HepG2 (cell line): ENCODE results near the gene CCDC77. TPM values are rescaled to one million over a fixed set of nuclear protein-coding genes. Genes with fewer than 3 reads are reported as not detected.

ENCODE experiments used
- ATAC-seq: fragments of 200-7000 bp; cut with Tn5 transposase; 3 replicates; pipeline ENCODE4 v1.9.1; 2020; ENCODE audit warnings: mild to moderate bottlenecking, moderate library complexity
- BruUV-seq: library from RNA; stranded (reverse); fragments of 400-500 nt; replicated peaks from 2 replicates; lab custom pipeline; 2021; lab: Mats Ljungman, UMichigan
- CTCF ChIA-PET: fragments of 300-600 bp; formaldehyde crosslinking; extraction: SDS; loops from one replicate; lab custom pipeline; 2021; ENCODE audit warnings: low total read pairs, inconsistent platforms, low intra/inter-chr PET ratio; lab: Yijun Ruan, JAX
- POLR2A ChIA-PET: fragments of 350-600 bp; sonication (Branson Sonifier 250); formaldehyde crosslinking; loops from one replicate; lab custom pipeline; 2020; ENCODE audit warnings: antibody characterized with exemption, inconsistent platforms; lab: Yijun Ruan, JAX
- DNase-seq: peaks from one replicate; pipeline ENCODE4 v3.0.0-alpha.2; 2015; ENCODE audit warnings: low spot score
- FAIRE-seq: peaks from 3 replicates; lab custom pipeline; 2011; peaks lifted over from hg19 to GRCh38; lab: Jason Lieb, UNC
- H2AFZ ChIP-seq: one replicate; pipeline ENCODE4 v1.6.1; 2011; ENCODE audit warnings: low read length, inconsistent platforms
- H3K27ac ChIP-seq: fragments of 300-600 bp; 3 replicates; pipeline ENCODE4 v1.8.0; 2011; ENCODE audit warnings: mixed run types, mild to moderate bottlenecking, mixed read lengths, low read length, inconsistent platforms; ENCODE audit not compliant: insufficient read depth; ENCODE audit errors: extremely low read length
- H3K27me3 ChIP-seq, 2 experiments: fragments of 200-600 bp in 1 of 2; 2 replicates in 1 of 2; 3 replicates in 1 of 2; pipeline versions ENCODE4 v1.6.0 to v1.8.0; 2011; ENCODE audit warnings: low read length in 2 of 2, mild to moderate bottlenecking in 2 of 2, moderate library complexity in 2 of 2, inconsistent platforms in 1 of 2; ENCODE audit not compliant: insufficient read depth in 2 of 2, control insufficient read depth in 1 of 2
- H3K36me3 ChIP-seq, 2 experiments: fragments of 200-600 bp in 1 of 2; replicated peaks in 1 of 2; 2 replicates in 1 of 2; 3 replicates in 1 of 2; pipeline versions ENCODE4 v1.5.1 to v1.8.0; 2011; ENCODE audit warnings: low read length in 2 of 2, inconsistent platforms in 1 of 2; ENCODE audit not compliant: insufficient read depth in 2 of 2, control insufficient read depth in 1 of 2
- H3K4me1 ChIP-seq: 2 replicates; pipeline ENCODE4 v1.5.1; 2012; ENCODE audit warnings: low read length, inconsistent platforms; ENCODE audit not compliant: insufficient read depth
- H3K4me2 ChIP-seq: 2 replicates; pipeline ENCODE4 v1.6.0; 2011; ENCODE audit warnings: low read depth, low read length, inconsistent platforms
- H3K4me3 ChIP-seq, 3 experiments: fragments of 200-600 bp in 1 of 3; sonication (generic), shearing (Covaris generic) in 1 of 3; replicated peaks in 1 of 3; 2 replicates each; pipeline ENCODE4 v1.5.1; 2011 to 2016; ENCODE audit warnings: low read length in 3 of 3, inconsistent platforms in 2 of 3, low read depth in 2 of 3, mild to moderate bottlenecking in 2 of 3, control low read depth in 1 of 3, mixed read lengths in 1 of 3; ENCODE audit not compliant: insufficient read depth in 1 of 3
- H3K79me2 ChIP-seq: one replicate; pipeline ENCODE4 v1.6.1; 2011; ENCODE audit warnings: low read length, inconsistent platforms; ENCODE audit not compliant: insufficient read depth
- H3K9ac ChIP-seq: 2 replicates; pipeline ENCODE4 v1.6.0; 2011; ENCODE audit warnings: mild to moderate bottlenecking, low read depth, low read length, inconsistent platforms; ENCODE audit not compliant: insufficient read depth
- H3K9me3 ChIP-seq: 2 replicates; pipeline ENCODE4 v1.5.1; 2012; ENCODE audit warnings: mild to moderate bottlenecking, low read length
- H4K20me1 ChIP-seq: 2 replicates; pipeline ENCODE4 v1.6.0; 2011; ENCODE audit warnings: inconsistent platforms, mild to moderate bottlenecking, low read length, moderate library complexity; ENCODE audit not compliant: insufficient read depth
- EEA1 ChIP-seq: sonication (generic); formaldehyde crosslinking; IDR thresholded peaks from 2 replicates; pipeline ENCODE4 v1.5.1; 2020; ENCODE audit warnings: mild to moderate bottlenecking, missing genetic modification reagents, borderline replicate concordance
- MYC ChIP-seq: sonication (generic); formaldehyde crosslinking; IDR thresholded peaks from 2 replicates; pipeline ENCODE4 v1.9.0; 2021; ENCODE audit warnings: missing genetic modification reagents, borderline replicate concordance
- NFKBIZ ChIP-seq: IDR thresholded peaks from 2 replicates; pipeline ENCODE4 v1.6.1; 2018; ENCODE audit warnings: missing genetic modification reagents, missing compliant biosample characterization
- PAWR ChIP-seq: sonication (generic); formaldehyde crosslinking; IDR thresholded peaks from 2 replicates; pipeline ENCODE4 v1.4.0; 2020; ENCODE audit warnings: missing genetic modification reagents, mild to moderate bottlenecking, borderline replicate concordance
- PHF8 ChIP-seq: sonication (generic); formaldehyde crosslinking; IDR thresholded peaks from 2 replicates; pipeline ENCODE4 v1.5.0; 2020; ENCODE audit warnings: missing genetic modification reagents
- RBAK ChIP-seq: sonication (generic); formaldehyde crosslinking; IDR thresholded peaks from 2 replicates; pipeline ENCODE4 v1.5.1; 2020; ENCODE audit warnings: mild to moderate bottlenecking, missing genetic modification reagents
- RXRA ChIP-seq: sonication (generic); formaldehyde crosslinking; IDR thresholded peaks from 2 replicates; pipeline ENCODE4 v1.5.1; 2020; ENCODE audit warnings: missing genetic modification reagents
- SMAD3 ChIP-seq: sonication (generic); formaldehyde crosslinking; IDR thresholded peaks from 2 replicates; pipeline ENCODE4 v1.4.0; 2020; ENCODE audit warnings: missing genetic modification reagents
- ZFP36L2 ChIP-seq: sonication (generic); formaldehyde crosslinking; IDR thresholded peaks from 2 replicates; pipeline ENCODE4 v1.4.0; 2020; ENCODE audit warnings: missing genetic modification reagents
- ZFYVE20 ChIP-seq: sonication (generic); formaldehyde crosslinking; IDR thresholded peaks from 2 replicates; pipeline ENCODE4 v1.8.0; 2023; ENCODE audit warnings: low read depth, mild to moderate bottlenecking, moderate library complexity, missing genetic modification reagents, borderline replicate concordance
- ZKSCAN8 ChIP-seq: IDR thresholded peaks from 2 replicates; pipeline ENCODE4 v1.6.1; 2016; ENCODE audit warnings: borderline replicate concordance, missing genetic modification reagents, missing compliant biosample characterization
- ZNF276 ChIP-seq: sonication (generic); formaldehyde crosslinking; IDR thresholded peaks from 2 replicates; pipeline ENCODE4 v1.4.0; 2020; ENCODE audit warnings: mild to moderate bottlenecking, low read depth, missing genetic modification reagents
- ZNF33B ChIP-seq: sonication (generic); formaldehyde crosslinking; IDR thresholded peaks from 2 replicates; pipeline ENCODE4 v1.5.1; 2020; ENCODE audit warnings: mild to moderate bottlenecking, missing genetic modification reagents
- ZNF563 ChIP-seq: sonication (generic); formaldehyde crosslinking; IDR thresholded peaks from 2 replicates; pipeline ENCODE4 v1.8.0; 2022; ENCODE audit warnings: mild to moderate bottlenecking, moderate library complexity, missing genetic modification reagents
- ZNF589 ChIP-seq: sonication (generic); formaldehyde crosslinking; conservative IDR thresholded peaks from 2 replicates; pipeline ENCODE4 v1.8.0; 2022; ENCODE audit warnings: mild to moderate bottlenecking, moderate library complexity, missing genetic modification reagents
- ZNF644 ChIP-seq: IDR thresholded peaks from 2 replicates; pipeline ENCODE4 v1.6.1; 2016; ENCODE audit warnings: low read depth
- ZNF703 ChIP-seq: sonication (generic); formaldehyde crosslinking; IDR thresholded peaks from 2 replicates; pipeline ENCODE4 v1.5.1; 2020; ENCODE audit warnings: missing genetic modification reagents, mild to moderate bottlenecking, moderate library complexity, borderline replicate concordance
- ZSCAN29 ChIP-seq: sonication (generic); formaldehyde crosslinking; conservative IDR thresholded peaks from 2 replicates; pipeline ENCODE4 v1.4.0; 2020; ENCODE audit warnings: mild to moderate bottlenecking, missing genetic modification reagents
- WGBS: methylation state at CpG from one replicate; pipeline ENCODE4 v1.1.6; 2017; ENCODE audit warnings: low lambda C conversion rate; 5-methylcytosine and 5-hydroxymethylcytosine counted together
- in situ Hi-C: cut with HindIII; loops from 2 replicates; pipeline ENCODE4 v1.10.0; 2017; ENCODE audit warnings: low pct_unique_long_range_greater_than_20kb; ENCODE audit not compliant: extremely low pct_ligation_motif_present
- intact Hi-C: fragments of 100-400 bp; cut with micrococcal nuclease; formaldehyde crosslinking; loops from one replicate; pipeline ENCODE4 v1.10.0; 2022; ENCODE audit not compliant: unreplicated experiment
- polyA plus RNA-seq, 8 experiments: library from polyadenylated mRNA; depleted of rRNA in 3 of 8; stranded (reverse) in 7 of 8; unstranded in 1 of 8; fragments of >200 nt; fragmentation: Illumina TruSeq in 4 of 8; extraction: Trizol in 4 of 8; gene quantifications; 2 replicates each; pipeline versions ENCODE4 v1.2.1 to v1.2.3, GENCODE V29; 2011 to 2016; ENCODE audit warnings: low read depth in 4 of 8, missing spikeins in 1 of 8, mixed read lengths in 1 of 8; ENCODE audit not compliant: insufficient read depth in 1 of 8
- total RNA-seq, 5 experiments: library from RNA; depleted of rRNA; stranded (reverse); fragments of >200 nt; fragmentation: Illumina TruSeq; extraction: Trizol; gene quantifications; 2 replicates each; pipeline ENCODE4 v1.2.3, GENCODE V29; 2016; ENCODE audit warnings: low read depth in 1 of 5
- TF ChIP-seq, protein P1 (sequence below): sonication (generic); formaldehyde crosslinking; IDR thresholded peaks from 2 replicates; pipeline ENCODE4 v1.8.0; 2022; ENCODE audit warnings: mild to moderate bottlenecking, missing genetic modification reagents, moderate library complexity

The CCDC77 gene
- total and polyA plus RNA-seq, 2 of the 13 experiments (the other 11 are each of a cell fraction or from before 2014, with no cell fraction given) = 6.4 to 16.4 TPM

DNA sequence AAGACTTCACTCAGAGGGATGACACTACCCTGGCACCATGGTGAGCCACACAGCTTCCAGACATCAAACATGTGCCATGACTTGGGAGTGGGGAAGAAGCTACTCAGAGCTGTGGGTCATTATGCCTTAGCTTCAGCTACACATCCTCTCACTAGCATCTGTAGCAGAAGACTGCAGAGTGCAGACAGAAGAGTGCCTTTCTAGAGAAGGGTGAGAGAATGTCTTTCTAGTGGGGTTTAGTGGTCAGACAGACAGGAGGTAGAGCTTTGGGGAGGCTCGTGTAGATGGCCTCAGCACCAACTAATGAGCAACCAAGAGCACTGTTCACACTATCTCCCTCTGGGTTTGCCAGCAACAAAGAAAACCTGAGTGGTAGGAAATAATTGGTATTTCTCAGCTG is 53.4 kb downstream of the CCDC77 start:
- DNase-seq = no peak
- Histone ChIP-seq H3K4me1 (peaks cover 8% of the 10 kb centered on the region), H3K9ac (no peak overlapping the region), H3K79me2 (no peaks in the 10 kb centered on the region), H3K27me3 (peaks cover 0 to 19% of the 10 kb centered on the region in 2 experiments; a peak in 2 of 5 replicates), H3K4me2 (no peak overlapping the region), H3K27ac (no peak overlapping the region), H3K4me3 (no peak overlapping the region), H3K36me3 (no peaks in the 10 kb centered on the region), H3K9me3 (no peaks in the 10 kb centered on the region), H4K20me1 (no peaks in the 10 kb centered on the region), H2AFZ (no peak overlapping the region)
- intact Hi-C loops = loop anchor here (5.0 kb wide), 1 partner anchor 92 kb away; no protein-coding TSS in a partner anchor
- POLR2A ChIA-PET = no interaction called here
- no peak for TF ChIP-seq EEA1 (CRISPR knock-in tag)
- TF ChIP-seq RXRA = no peak
- TF ChIP-seq ZFP36L2 (CRISPR knock-in tag) = no peak
- TF ChIP-seq MYC (CRISPR knock-in tag) = no peak
- TF ChIP-seq RBAK (CRISPR knock-in tag) = no peak
- no peak for TF ChIP-seq ZNF644 (CRISPR knock-in tag)
- no peak for TF ChIP-seq ZNF703 (CRISPR knock-in tag)
- no peak for TF ChIP-seq ZKSCAN8 (CRISPR knock-in tag)
- TF ChIP-seq ZNF276 = no peak
- TF ChIP-seq ZNF563 = no peak
- no peak for TF ChIP-seq PHF8 (CRISPR knock-in tag)
- TF ChIP-seq ZFYVE20 (CRISPR knock-in tag) = no peak
- TF ChIP-seq NFKBIZ (CRISPR knock-in tag) = no peak
- TF ChIP-seq, protein P1, sequence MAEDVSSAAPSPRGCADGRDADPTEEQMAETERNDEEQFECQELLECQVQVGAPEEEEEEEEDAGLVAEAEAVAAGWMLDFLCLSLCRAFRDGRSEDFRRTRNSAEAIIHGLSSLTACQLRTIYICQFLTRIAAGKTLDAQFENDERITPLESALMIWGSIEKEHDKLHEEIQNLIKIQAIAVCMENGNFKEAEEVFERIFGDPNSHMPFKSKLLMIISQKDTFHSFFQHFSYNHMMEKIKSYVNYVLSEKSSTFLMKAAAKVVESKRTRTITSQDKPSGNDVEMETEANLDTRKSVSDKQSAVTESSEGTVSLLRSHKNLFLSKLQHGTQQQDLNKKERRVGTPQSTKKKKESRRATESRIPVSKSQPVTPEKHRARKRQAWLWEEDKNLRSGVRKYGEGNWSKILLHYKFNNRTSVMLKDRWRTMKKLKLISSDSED (CRISPR knock-in tag) = no peak
- TF ChIP-seq ZSCAN29 (CRISPR knock-in tag) = no peak
- TF ChIP-seq PAWR (CRISPR knock-in tag) = no peak
- TF ChIP-seq ZNF33B (CRISPR knock-in tag) = no peak
- no peak for TF ChIP-seq SMAD3 (CRISPR knock-in tag)
- TF ChIP-seq ZNF589 (CRISPR knock-in tag) = no peak
- in situ Hi-C loops = loop anchor here (5.0 kb wide), 1 partner anchor 87 kb away; no protein-coding TSS in a partner anchor
- 0% methylated on average over 1 of the region's 1 CpG for WGBS
- BruUV-seq = no TSS peak
- CTCF ChIA-PET = interaction anchor here (11.2 kb wide), 1 partner anchor 92 kb away, joined by 227 read pairs; no protein-coding TSS in a partner anchor
- ATAC-seq = no peak
- FAIRE-seq = no peak
